Fibroblast of the aortic adventitia (primary cell): Measurements from ENCODE around the gene ZNF17. TPM values are rescaled to one million over a fixed set of nuclear protein-coding genes. Genes with fewer than 3 reads are reported as not detected.

ENCODE experiments used
- DNase-seq: peaks from one replicate; pipeline ENCODE4 v3.0.0-alpha.2; 2010; ENCODE audit warnings: low read depth
- H3K4me3 ChIP-seq: 2 replicates; pipeline ENCODE4 v1.5.1; 2011; ENCODE audit warnings: low read depth, mild to moderate bottlenecking, control low read depth, low read length, moderate library complexity
- CTCF ChIP-seq: IDR thresholded peaks from 2 replicates; pipeline ENCODE4 v1.5.1; 2011; ENCODE audit warnings: mild to moderate bottlenecking, low read length, control low read depth, inconsistent platforms; ENCODE audit not compliant: insufficient read depth
- small RNA-seq: library from RNA; depleted of rRNA; stranded (forward); fragments of <200 nt; gene quantifications from one replicate; pipeline ENCODE3, GENCODE V24; 2012
- total RNA-seq: library from RNA; depleted of rRNA; stranded (reverse); fragments of >200 nt; gene quantifications from 2 replicates; pipeline ENCODE4 v1.2.3, GENCODE V29; 2012; ENCODE audit warnings: low replicate concordance

The ZNF17 gene
- total RNA-seq, 1 donor, result 11.7 TPM

DNA sequence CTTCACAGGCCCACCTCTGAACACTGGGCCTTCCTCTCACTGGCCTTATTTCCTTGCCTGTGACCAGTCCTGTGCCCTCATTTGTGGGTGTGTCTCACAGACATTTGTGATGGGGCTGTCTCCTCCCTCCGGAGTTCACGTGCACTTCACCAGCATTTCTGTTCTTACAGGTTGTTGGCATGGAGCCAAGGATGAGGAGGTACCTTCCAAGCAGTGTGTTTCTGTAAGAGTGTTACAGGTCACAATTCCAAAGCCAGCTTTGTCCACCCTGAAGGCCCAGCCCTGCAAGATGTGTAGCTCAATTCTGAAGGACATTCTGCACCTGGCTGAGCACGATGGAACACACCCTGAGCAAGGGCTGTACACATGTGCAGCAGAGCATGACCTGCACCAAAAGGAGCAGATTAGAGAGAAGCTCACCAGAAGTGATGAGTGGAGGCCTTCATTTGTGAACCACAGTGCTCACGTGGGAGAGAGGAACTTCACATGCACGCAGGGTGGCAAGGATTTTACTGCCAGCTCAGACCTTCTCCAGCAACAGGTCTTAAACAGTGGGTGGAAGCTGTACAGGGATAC, 32.2 kb downstream of the ZNF17 start:
- H3K4me3 ChIP-seq, result no peak overlapping the region
- no peak for TF ChIP-seq CTCF
- DNase-seq, result no peak

DNA sequence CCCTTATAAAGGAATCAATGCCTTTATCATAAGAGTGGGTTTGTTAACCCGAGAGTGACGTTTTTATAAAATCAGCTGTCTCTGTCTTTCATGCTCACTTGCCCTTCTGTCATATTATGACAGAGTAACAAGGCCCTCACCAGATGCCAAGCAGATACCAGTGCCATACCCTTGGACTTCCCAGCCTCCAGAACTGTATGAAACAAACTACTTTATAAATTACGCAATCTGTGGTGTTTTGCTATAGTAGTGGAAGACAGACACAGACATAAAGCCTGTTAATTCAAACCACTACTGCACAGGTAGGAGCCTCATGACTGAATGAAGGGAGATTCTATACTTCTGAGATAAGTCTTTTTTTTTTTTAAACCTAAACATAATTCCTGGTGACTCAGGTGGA, 41.3 kb downstream of the ZNF17 start:
- no peak for TF ChIP-seq CTCF
- H3K4me3 ChIP-seq, result no peak overlapping the region
- no peak for DNase-seq

DNA sequence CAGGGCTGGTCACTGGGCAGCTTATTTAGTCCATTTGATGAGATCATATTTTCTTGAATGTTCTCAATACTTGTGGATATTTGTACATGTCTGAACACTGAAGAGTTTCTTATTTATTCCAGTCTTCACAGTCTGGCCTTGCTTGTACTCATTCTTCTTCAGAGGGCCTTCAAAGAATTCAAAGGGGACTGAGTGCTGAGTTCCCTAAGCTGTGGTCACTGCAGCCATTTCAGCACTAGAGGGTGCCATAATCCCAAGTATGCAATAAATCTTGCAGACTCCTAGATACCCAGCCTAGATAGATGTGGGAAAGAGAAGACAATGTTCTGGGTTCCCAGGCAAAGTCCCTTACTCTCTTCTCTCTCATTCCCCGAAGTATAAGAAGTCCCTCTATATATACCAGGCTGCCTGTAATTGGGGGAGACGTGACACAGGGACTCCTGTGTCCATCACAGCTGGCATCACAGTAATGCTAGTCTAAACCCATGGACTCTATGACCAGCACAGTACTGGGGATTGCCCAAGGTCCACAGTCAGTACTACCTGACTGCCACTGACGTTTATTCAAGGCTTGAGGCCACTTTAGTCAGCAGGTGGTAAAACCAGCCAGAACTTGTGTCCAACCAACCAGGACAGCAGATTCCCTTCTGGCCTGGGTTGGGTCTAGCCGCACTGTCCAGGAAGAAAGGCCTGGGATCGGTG, 54.9 kb downstream of the ZNF17 start:
- TF ChIP-seq CTCF, result peak; percentile 31
- DNase-seq, result peak; percentile 30

DNA sequence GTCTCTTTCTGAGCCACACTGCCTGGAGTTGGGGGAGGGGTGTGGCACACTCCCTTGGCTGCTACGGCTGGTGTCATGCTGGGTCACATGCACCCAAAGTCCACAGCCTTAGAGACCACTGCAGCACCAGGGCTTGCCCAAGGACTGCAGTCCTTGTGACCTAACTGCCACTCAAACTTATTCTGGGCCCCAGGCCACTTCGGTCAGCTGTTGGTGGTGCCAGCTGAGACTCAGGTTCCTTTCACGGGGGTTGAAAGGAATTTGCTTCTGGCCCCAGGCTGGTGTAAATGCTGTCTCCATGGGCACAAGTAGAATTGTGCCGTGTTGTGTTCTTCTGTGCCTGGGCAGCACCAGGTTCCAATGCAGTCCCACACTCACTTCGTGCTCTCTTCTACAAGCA, 55.5 kb downstream of the ZNF17 start:
- DNase-seq, result no peak
- no peak for TF ChIP-seq CTCF
- no peak overlapping the region for H3K4me3 ChIP-seq

More for the DNA sequence above, 54.9 kb downstream of the ZNF17 start:
- H3K4me3 ChIP-seq, result no peak overlapping the region

Small RNA genes within 50 kb of the gene (small RNA-seq; reads per million reads assigned to genes)
- gene VN1R107P, result not detected

Other genes with a start within 250 kb of the ZNF17 start
- gene DUXA, start 243.7 kb upstream of the ZNF17 start, total RNA-seq, result not detected in 2 replicates
- 19.5 and 123 TPM in 2 replicates for gene ZNF264, start 219.7 kb upstream of the ZNF17 start, total RNA-seq
- gene AURKC, start 180.1 kb upstream of the ZNF17 start, total RNA-seq, result 0.72 and 1.6 TPM in 2 replicates
- 23.2 and 32.5 TPM in 2 replicates for gene ZNF805, start 170.5 kb upstream of the ZNF17 start, total RNA-seq
- gene ZNF460, start 130.7 kb upstream of the ZNF17 start, total RNA-seq, result 71.8 and 78.5 TPM in 2 replicates
- 5.1 and 9.4 TPM in 2 replicates for gene ZNF543, start 90.7 kb upstream of the ZNF17 start, total RNA-seq
- gene ZNF304, start 59.9 kb upstream of the ZNF17 start, total RNA-seq, result 8.7 and 9.7 TPM in 2 replicates
- 7.0 and 11.7 TPM in 2 replicates for gene TRAPPC2B, start 47.6 kb upstream of the ZNF17 start, total RNA-seq
- gene ZNF547, start 47.6 kb upstream of the ZNF17 start, total RNA-seq, result 2.5 and 4.1 TPM in 2 replicates
- gene ZNF548, start 21.3 kb upstream of the ZNF17 start, total RNA-seq, result 19.5 and 20.4 TPM in 2 replicates
- gene ZNF749, start 24.2 kb downstream of the ZNF17 start, total RNA-seq, result 1.8 and 7.8 TPM in 2 replicates
- 0.16 and 0.90 TPM in 2 replicates for gene VN1R1, start 46.0 kb downstream of the ZNF17 start, total RNA-seq
- 6.4 and 17.9 TPM in 2 replicates for gene ZNF772, start 66.4 kb downstream of the ZNF17 start, total RNA-seq
- 7.8 and 10.3 TPM in 2 replicates for gene ZNF419, start 76.6 kb downstream of the ZNF17 start, total RNA-seq
- gene ZNF773, start 88.8 kb downstream of the ZNF17 start, total RNA-seq, result 15.6 and 16.6 TPM in 2 replicates
- gene ZNF549, start 116.2 kb downstream of the ZNF17 start, total RNA-seq, result 1.1 and 5.3 TPM in 2 replicates
- 2.1 and 7.8 TPM in 2 replicates for gene ZNF550, start 148.7 kb downstream of the ZNF17 start, total RNA-seq
- 3.4 and 8.0 TPM in 2 replicates for gene ZNF416, start 167.8 kb downstream of the ZNF17 start, total RNA-seq
- gene ZIK1, start 173.0 kb downstream of the ZNF17 start, total RNA-seq, result 4.2 and 11.0 TPM in 2 replicates
- 1.1 and 5.6 TPM in 2 replicates for gene ZNF530, start 188.7 kb downstream of the ZNF17 start, total RNA-seq
- gene ZNF134, start 203.1 kb downstream of the ZNF17 start, total RNA-seq, result 18.6 and 19.4 TPM in 2 replicates
- 6.2 and 15.0 TPM in 2 replicates for gene ZNF211, start 222.0 kb downstream of the ZNF17 start, total RNA-seq